Activated T-helper 17 cell treated with anti-CD3 and anti-CD28 coated beads, Interleukin-2, amount 50 U/mL, for 72 hours (primary cell): ENCODE data around the gene AKNA. TPM values are rescaled to one million over a fixed set of nuclear protein-coding genes. Genes with fewer than 3 reads are reported as not detected.

ENCODE experiments used
- ATAC-seq: fragments of 150-1000 bp; cut with Tn5 transposase; replicated peaks from 2 replicates; pipeline ENCODE4 v1.10.0; 2021; ENCODE audit warnings: mild to moderate bottlenecking, moderate library complexity
- H3K27ac Mint-ChIP-seq: one replicate; pipeline ENCODE4 v1.8.0; 2022; ENCODE audit warnings: mixed read lengths
- H3K27me3 Mint-ChIP-seq: one replicate; pipeline ENCODE4 v1.8.0; 2022; ENCODE audit warnings: mixed read lengths
- H3K36me3 Mint-ChIP-seq: one replicate; pipeline ENCODE4 v1.8.0; 2022; ENCODE audit warnings: low read depth, mild to moderate bottlenecking, mixed read lengths
- H3K4me1 Mint-ChIP-seq: one replicate; pipeline ENCODE4 v1.8.0; 2022; ENCODE audit warnings: mixed read lengths
- H3K4me3 Mint-ChIP-seq: one replicate; pipeline ENCODE4 v1.8.0; 2022; ENCODE audit warnings: mild to moderate bottlenecking, mixed read lengths
- H3K9me3 Mint-ChIP-seq: one replicate; pipeline ENCODE4 v1.8.0; 2022; ENCODE audit warnings: mixed read lengths
- total RNA-seq, 2 donors: library from RNA; stranded (reverse); gene quantifications; one replicate each; pipeline ENCODE4 v1.2.3, GENCODE V29; 2022

AKNA gene
- total RNA-seq, 2 donors from 2014 or later = 169 to 184 TPM

- Mint-ChIP-seq H3K4me3 (peak overlapping the region; percentile 91), H3K27me3 (no peaks in the 10 kb centered on the region), H3K4me1 (peaks cover 30% of the 10 kb centered on the region), H3K9me3 (no peaks in the 10 kb centered on the region), H3K36me3 (peaks cover 100% of the 10 kb centered on the region), H3K27ac (peak overlapping the region; percentile 98)
- no peak for ATAC-seq
Observed at GRCh38 chr9:114384341-114384740, 3.4 kb downstream of the AKNA start.

GRCh38 chr9:114383521-114384231, 4.1 kb downstream of the AKNA start:
- H3K4me3 Mint-ChIP-seq = peak overlapping the region; percentile 91
- H3K27ac Mint-ChIP-seq = peak overlapping the region; percentile 98
- peaks cover 28% of the 10 kb centered on the region for H3K4me1 Mint-ChIP-seq
- H3K9me3 Mint-ChIP-seq = no peaks in the 10 kb centered on the region
- no peak for ATAC-seq
- no peaks in the 10 kb centered on the region for H3K27me3 Mint-ChIP-seq
- peaks cover 100% of the 10 kb centered on the region for H3K36me3 Mint-ChIP-seq

DNA sequence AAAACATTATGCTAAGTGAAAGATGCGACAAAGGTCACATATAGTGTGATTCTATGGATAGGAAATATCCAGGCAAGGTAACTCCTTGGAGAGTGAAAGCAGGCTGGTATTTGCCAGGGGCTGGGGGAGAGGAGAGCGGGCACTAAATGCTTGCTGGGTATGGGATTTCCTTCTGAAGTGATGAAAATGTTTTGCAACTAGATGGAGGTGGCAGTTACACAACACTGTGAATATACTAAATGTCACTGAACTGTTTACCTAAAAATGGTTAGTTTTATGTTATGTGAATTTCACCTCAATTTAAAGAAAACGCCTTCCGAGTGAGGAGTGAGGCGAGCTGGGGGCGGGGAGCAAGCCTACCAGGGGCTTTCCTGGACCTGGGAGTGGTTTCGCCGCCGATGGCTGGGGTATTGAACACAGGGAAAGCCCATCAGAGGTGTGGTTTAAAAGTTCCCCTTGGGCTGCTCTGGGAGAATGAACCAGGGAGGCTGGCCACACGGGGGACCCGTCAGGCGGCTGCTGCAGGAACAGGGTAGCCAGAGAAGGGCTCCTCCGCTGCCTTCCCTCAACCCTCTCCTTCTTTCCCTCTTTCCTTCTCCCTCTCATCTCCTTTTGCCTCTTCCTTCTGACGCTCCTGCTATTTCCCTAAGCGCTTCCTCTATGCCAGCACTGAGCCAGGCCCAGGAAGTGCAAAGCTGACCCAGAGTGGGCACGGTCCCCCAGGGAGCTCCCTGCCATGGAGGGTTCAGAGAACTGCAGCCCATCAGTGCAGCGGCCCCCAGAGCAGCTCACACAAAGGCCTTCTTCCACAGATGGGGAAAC, 4.9 kb downstream of the AKNA start:
- H3K4me1 Mint-ChIP-seq = peaks cover 35% of the 10 kb centered on the region
- no peaks in the 10 kb centered on the region for H3K9me3 Mint-ChIP-seq
- peak; percentile 33 for ATAC-seq
- H3K36me3 Mint-ChIP-seq = peaks cover 100% of the 10 kb centered on the region
- peak overlapping the region; percentile 91 for H3K4me3 Mint-ChIP-seq
- H3K27ac Mint-ChIP-seq = peak overlapping the region; percentile 98
- H3K27me3 Mint-ChIP-seq = no peaks in the 10 kb centered on the region

DNA sequence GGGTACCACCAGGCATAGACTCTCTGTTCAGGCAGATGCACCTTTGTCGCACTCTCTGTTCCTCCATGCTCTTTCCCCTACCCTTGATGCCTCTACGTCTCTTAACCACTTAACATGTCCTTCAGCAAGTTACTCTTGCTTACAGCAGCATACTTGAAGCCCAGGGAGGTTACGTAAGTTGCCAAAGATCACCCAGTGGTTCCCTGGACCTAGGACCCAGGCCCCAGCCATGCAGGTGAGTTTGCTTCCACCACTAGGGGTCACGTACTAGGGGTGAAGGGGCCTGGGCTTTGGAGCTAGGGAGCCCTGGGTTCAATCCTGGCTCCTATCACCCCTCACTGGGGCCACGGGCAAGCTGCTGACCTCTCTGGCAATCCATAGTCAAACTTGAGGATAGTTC, 8.9 kb downstream of the AKNA start:
- H3K27me3 Mint-ChIP-seq = no peaks in the 10 kb centered on the region
- peak overlapping the region; percentile 65 for H3K4me3 Mint-ChIP-seq
- no peaks in the 10 kb centered on the region for H3K9me3 Mint-ChIP-seq
- no peak for ATAC-seq
- H3K36me3 Mint-ChIP-seq = peaks cover 98% of the 10 kb centered on the region
- H3K4me1 Mint-ChIP-seq = peaks cover 53% of the 10 kb centered on the region
- peak overlapping the region; percentile 80 for H3K27ac Mint-ChIP-seq

- Mint-ChIP-seq H3K27me3 (no peaks in the 10 kb centered on the region), H3K36me3 (peaks cover 98% of the 10 kb centered on the region), H3K4me3 (peak overlapping the region; percentile 6), H3K4me1 (peaks cover 53% of the 10 kb centered on the region), H3K27ac (peak overlapping the region; percentile 80), H3K9me3 (no peaks in the 10 kb centered on the region)
- no peak for ATAC-seq
Observed at GRCh38 chr9:114378016-114378415, 9.8 kb downstream of the AKNA start.

DNA sequence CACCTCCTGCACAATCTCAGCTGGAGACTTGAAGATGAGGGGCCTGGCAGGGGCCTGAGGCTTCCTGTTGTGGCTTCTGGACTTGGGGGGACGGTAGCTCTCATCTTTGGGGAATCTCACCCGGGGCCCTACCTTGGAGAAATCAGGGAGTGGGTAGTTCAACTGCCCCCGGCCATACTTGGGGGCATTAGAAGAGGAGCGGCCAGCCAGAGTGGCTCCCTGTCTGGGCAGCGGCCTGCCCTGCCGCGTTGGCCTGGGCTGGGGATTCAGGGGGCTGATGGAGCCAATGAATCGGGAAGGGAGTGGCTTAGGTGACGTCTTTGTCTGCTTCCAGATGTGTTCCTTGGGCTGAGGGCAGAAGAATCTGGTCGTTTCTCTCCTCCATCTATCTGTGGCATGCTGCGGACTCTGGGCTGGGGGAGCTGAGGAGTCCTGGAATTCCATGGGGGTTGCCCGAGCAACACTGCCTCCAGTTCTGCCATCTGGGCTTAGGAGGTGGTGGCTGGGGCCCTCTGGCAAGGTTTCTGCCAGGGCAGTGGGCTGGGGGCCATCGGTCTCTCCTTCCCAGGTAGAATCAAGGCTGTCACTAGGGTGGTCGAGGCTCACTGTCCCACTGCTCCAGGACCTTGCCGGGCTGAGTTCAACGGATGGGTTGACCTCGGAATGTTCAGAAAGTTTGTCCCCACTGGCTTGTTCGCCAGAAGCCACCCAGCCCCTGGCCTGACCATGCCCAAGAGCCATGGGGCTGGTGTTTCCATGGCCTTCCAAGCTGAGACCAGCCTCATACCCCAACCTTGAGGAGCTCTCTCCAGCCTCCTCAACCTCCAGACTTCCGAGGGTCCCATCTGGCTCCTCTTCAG, 11.0 kb downstream of the AKNA start:
- peaks cover 98% of the 10 kb centered on the region for H3K36me3 Mint-ChIP-seq
- ATAC-seq = no peak
- H3K9me3 Mint-ChIP-seq = no peaks in the 10 kb centered on the region
- H3K27me3 Mint-ChIP-seq = no peaks in the 10 kb centered on the region
- peaks cover 55% of the 10 kb centered on the region for H3K4me1 Mint-ChIP-seq
- peak overlapping the region; percentile 66 for H3K27ac Mint-ChIP-seq
- H3K4me3 Mint-ChIP-seq = peak overlapping the region; percentile 34

DNA sequence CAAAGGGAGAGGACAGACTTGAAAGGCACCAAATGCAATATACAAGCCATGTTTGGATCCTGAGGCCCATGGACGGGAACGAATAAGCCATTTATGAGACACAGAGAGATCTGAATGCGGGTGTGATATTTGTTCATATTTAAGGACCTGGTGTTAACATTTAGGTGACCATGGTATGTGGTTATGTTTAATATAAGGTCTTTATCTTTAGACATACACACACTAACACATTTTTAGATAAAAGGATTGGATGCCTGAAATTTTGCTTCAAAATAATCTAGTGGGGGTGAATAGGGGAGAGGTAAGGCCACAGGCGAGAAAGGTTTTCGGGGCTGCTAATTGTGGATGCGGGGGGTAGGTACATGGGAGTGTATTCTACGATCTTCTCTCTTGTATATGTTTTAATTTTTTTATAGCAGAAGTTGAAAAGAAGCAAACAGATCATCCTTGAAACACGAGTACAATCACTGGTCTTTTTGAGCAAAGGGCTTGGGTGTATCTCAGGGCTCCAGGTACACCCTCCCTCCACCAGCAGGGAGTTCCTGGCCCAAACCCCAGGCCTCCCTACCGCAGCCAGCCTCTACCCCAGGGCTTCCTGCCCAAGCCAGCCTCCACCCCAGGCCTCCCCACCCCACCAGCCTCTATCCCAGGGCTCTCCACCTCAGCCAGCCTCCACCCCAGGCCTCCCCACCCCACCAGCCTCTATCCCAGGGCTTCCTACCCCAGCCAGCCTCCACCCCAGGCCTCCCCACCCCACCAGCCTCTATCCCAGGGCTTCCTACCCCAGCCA, 12.2 kb downstream of the AKNA start:
- peak overlapping the region; percentile 58 for H3K4me3 Mint-ChIP-seq
- H3K9me3 Mint-ChIP-seq = no peaks in the 10 kb centered on the region
- peak overlapping the region; percentile 69 for H3K27ac Mint-ChIP-seq
- H3K36me3 Mint-ChIP-seq = peaks cover 98% of the 10 kb centered on the region
- H3K27me3 Mint-ChIP-seq = no peaks in the 10 kb centered on the region
- ATAC-seq = no peak
- H3K4me1 Mint-ChIP-seq = peaks cover 56% of the 10 kb centered on the region

GRCh38 chr9:114374936-114375335, 12.8 kb downstream of the AKNA start:
- Mint-ChIP-seq H3K36me3 (peaks cover 98% of the 10 kb centered on the region), H3K4me3 (peak overlapping the region; percentile 58), H3K9me3 (no peaks in the 10 kb centered on the region), H3K27me3 (no peaks in the 10 kb centered on the region), H3K27ac (peak overlapping the region; percentile 69), H3K4me1 (peaks cover 53% of the 10 kb centered on the region)
- ATAC-seq = no peak

DNA sequence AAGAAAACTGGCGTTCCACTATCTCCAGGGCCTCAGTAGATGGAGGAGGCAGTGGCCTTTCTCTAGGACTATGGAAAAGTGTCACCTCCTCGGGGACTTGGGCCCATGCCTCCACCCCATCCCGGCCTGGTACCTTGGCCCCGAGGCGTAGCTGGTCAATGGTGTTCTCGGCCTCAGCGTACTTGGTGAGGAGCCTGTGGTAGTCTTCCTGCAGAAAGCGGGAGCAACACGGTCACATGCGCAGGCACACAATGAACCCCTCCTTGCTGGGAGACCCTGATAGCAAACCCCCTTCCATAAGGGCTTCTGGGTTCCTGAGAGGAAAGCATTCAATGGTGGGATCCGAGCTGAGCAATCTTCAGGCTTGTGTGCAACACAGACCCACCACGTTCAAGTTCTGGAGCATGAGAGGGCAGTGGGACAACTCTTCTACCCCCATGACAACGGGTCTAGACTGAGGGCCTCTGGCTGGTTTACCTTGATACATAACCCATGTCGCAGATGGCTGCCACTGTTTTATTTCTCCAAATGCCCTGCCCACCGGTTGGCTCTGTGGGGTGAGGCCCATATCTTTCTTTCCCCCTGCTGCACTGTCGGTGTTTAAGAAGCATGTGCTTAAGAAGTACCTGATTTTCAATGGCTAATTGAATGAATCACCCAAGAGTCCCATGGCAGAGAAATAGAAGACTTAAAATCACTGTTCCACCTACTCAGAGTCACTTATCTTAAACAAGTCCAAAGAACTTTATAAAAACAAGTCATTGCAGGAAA, 13.6 kb downstream of the AKNA start:
- peak overlapping the region; percentile 69 for H3K27ac Mint-ChIP-seq
- peaks cover 59% of the 10 kb centered on the region for H3K4me1 Mint-ChIP-seq
- H3K9me3 Mint-ChIP-seq = no peaks in the 10 kb centered on the region
- no peaks in the 10 kb centered on the region for H3K27me3 Mint-ChIP-seq
- peaks cover 98% of the 10 kb centered on the region for H3K36me3 Mint-ChIP-seq
- ATAC-seq = peak; percentile 38
- peak overlapping the region; percentile 58 for H3K4me3 Mint-ChIP-seq

GRCh38 chr9:114372921-114373448, 14.8 kb downstream of the AKNA start:
- peak; percentile 84 for ATAC-seq
- Mint-ChIP-seq H3K27ac (peak overlapping the region; percentile 69), H3K9me3 (no peaks in the 10 kb centered on the region), H3K36me3 (peaks cover 98% of the 10 kb centered on the region), H3K27me3 (no peaks in the 10 kb centered on the region), H3K4me1 (peaks cover 49% of the 10 kb centered on the region), H3K4me3 (peak overlapping the region; percentile 58)

DNA sequence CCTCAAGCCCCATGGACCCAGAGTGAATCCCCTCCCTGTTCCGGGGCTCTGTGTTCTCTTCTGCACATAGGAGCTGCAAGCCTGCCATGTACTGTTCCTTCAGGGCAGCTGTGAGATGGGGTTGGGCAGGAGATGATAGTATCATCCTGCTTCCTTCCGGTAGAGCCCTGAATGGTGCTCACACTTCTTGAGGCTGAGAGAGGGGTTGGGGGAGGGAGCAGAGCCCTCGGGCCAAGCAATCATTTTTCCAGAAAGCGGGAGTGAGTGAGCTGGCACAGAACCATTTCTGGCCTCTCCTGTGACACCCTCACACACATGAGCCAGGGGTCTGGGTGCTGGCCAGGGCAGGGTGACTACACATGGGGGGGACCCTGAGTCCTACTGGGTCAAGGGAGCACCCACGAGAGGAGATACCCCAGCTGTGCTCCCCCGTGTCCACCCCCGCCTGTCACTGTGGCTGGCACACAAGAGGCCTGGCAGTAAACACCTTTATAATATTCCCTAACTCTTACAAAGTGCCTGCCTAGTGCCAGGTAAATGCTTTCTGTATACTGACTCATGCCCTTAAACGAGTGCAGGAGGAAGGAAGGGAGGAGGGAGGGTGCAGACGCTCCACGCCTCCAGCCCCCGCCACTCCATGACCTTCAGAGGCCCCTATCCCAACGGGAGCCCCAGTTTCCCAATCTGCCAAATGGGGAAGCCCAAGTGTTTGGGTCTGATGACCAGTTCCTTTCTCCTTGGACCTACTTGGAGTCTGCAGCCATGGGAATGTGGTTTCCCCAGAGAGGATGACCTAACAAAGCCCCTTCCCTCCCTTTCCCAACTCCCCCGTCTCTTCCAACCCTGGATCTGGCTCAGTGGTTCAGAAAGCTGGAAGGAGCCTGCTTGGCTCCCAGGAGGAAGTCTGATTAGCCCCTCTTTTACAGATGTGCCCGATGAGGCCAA, 15.5 kb downstream of the AKNA start:
- ATAC-seq = peak; percentile 61
- Mint-ChIP-seq H3K36me3 (peaks cover 98% of the 10 kb centered on the region), H3K9me3 (no peaks in the 10 kb centered on the region), H3K4me1 (peaks cover 48% of the 10 kb centered on the region), H3K4me3 (peak overlapping the region; percentile 58), H3K27ac (peak overlapping the region; percentile 69), H3K27me3 (no peaks in the 10 kb centered on the region)

GRCh38 chr9:114371343-114371944, 16.3 kb downstream of the AKNA start:
- peak overlapping the region; percentile 58 for H3K4me3 Mint-ChIP-seq
- peaks cover 56% of the 10 kb centered on the region for H3K4me1 Mint-ChIP-seq
- H3K27ac Mint-ChIP-seq = peak overlapping the region; percentile 69
- H3K36me3 Mint-ChIP-seq = peaks cover 98% of the 10 kb centered on the region
- H3K27me3 Mint-ChIP-seq = no peaks in the 10 kb centered on the region
- no peak for ATAC-seq
- H3K9me3 Mint-ChIP-seq = no peaks in the 10 kb centered on the region
